Embryonic facial prominence (tissue), 1 donor: ENCODE results near the gene TM9SF1.

Experiments used
- DNase-seq: peaks from one replicate; pipeline ENCODE4 v3.0.0-alpha.2; 2016; ENCODE audit errors: extremely low spot score

Gene TM9SF1

DNA sequence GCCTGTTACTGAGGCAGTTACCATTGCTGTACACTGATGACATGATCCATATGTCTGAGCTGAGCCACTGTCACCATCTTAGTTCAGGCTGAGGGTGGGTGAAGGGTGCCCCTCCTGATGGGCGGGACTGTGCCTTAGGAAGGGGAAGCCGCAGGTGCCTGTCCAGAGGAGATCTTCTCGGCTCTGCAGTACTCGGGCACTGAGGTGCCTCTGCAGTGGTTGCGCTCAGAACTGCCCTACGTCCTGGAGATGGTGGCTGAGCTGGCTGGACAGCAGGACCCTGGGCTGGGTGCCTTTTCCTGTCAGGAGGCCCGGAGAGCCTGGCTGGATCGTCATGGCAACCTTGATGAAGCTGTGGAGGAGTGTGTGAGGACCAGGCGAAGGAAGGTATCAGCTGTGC lies 44.2 kb downstream of the TM9SF1 start:
- DNase-seq: no peak

GRCh38 chr14:24150567-24150966 lies 44.7 kb downstream of the TM9SF1 start:
- DNase-seq: no peak

DNA sequence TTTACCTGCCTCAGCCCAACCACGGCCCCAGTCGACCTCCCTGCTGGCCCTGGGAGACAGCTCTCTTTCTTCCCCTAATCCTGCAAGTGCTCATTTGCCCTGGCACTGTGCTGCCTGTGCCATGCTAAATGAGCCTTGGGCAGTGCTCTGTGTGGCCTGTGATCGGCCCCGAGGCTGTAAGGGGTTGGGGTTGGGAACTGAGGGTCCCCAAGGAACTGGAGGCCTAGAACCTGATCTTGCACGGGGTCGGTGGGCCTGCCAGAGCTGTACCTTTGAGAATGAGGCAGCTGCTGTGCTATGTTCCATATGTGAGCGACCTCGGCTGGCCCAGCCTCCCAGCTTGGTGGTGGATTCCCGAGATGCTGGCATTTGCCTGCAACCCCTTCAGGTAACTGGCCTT lies 45.2 kb downstream of the TM9SF1 start:
- DNase-seq: no peak

GRCh38 chr14:24149302-24149969 lies 45.8 kb downstream of the TM9SF1 start:
- DNase-seq: no peak

- DNase-seq: no peak
Measured at GRCh38 chr14:24147761-24148428, 47.3 kb downstream of the TM9SF1 start.

GRCh38 chr14:24146978-24147760 lies 48.1 kb downstream of the TM9SF1 start, which contains the start of gene RNF31:
TSS of gene RNF31 (plus strand) at chr14:24147498. CDS start at chr14:24147699, 201 bp downstream.
- peak; percentile 94 for DNase-seq

GRCh38 chr14:24146453-24146977 lies 48.7 kb downstream of the TM9SF1 start, which contains the start of gene PSME2:
TSS of gene PSME2 (minus strand) at chr14:24146610. CDS start at chr14:24146581, 29 bp downstream.
- DNase-seq: peak; percentile 82

- no peak for DNase-seq
Measured at GRCh38 chr14:24145690-24146452, 49.4 kb downstream of the TM9SF1 start.

GRCh38 chr14:24145219-24145618 lies 50.0 kb downstream of the TM9SF1 start:
- DNase-seq: no peak

DNA sequence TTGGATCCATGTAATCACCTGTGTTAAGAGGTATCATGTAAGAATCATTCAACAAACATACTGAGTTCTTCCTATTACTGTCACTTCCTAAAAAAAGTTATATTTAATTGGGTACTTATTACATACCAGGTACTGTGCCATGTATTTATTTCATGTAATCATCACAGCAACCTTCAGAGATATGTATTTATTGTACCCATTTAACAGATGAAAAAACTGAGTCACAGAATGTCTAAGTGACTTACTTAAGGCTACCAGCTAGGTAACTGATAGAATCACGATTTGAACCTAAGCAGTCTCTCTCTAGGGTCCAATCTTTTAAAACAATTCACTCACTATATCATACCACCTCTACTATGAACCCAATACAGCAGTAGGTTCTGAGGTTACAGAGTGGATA lies 50.8 kb downstream of the TM9SF1 start:
- DNase-seq: no peak

- DNase-seq: no peak
Measured at GRCh38 chr14:24143511-24143910, 51.7 kb downstream of the TM9SF1 start.

DNA sequence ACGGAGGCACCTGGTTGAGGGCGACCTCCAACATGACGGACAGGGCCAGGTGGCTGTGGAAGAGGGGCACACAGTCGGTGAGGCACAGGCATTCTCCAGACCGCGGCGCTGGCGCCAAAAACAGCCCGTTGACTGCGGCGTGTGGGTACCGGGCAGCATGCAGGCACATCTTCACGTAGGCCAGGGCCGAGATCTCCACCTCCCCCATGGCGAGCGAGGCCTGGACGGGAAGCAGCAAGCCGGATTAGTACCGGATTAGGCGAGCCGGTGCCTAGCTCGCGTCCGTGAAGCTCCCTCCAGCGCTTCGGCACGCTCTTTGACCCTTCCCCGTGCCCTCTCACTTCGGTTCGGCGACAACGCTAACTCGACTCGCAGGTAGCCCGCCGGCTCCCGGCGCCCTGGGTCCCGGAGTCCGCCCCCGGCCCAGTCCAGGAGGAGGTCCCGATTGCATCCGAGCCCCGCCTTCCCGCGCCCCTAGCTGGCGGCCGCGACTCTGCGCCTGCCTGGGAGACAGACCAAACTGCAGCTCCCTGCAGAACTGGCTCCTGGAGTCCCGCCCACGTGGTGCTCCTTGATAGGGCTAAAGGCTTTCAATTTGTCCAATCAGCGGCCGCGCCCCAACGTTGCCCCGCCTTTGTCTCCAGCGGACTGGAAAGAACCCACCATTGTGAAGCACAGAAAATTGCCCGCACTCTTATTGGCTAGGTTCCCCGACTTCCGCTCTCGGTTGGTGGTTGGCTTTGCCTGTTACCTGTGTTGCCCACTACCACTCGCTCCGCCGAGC lies 54.0 kb downstream of the TM9SF1 start, which contains the start of gene EMC9:
Gene EMC9 (minus strand): TSS at position 495 of the 784 bp plus-strand sequence. CDS start 287 bp downstream, at position 208.
- DNase-seq: peak; percentile 97

DNA sequence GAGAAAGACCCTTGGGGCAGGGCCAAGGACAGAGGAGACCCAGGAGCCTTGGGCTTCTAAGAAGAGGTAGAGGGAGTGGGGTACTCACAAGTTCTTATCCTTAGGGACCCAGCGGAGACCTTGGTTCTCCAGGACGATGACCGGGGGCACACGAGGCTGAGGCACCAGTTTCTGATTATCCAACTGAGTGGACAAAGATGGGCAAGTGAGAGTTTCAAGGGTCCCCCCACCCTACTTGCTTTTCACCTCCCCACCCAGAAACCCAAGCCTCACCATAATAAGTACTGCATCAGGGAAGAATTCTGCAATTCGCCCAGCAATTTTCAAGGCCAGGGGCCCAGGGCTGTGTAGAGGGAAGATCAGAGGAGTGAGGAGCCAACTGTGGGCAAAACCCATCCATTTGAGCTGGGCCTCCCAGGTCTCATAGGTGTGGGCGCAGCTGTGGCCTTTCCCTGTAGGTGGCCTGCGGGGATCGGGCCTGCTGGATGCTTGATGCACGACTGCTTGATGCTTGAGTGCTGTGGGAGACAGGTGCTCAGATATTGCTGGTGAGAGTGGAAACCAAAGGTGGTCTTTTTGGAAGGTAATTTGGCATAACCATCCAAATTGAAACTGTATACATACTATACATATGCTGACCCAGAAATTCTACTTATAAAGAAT lies 55.8 kb downstream of the TM9SF1 start:
- no peak for DNase-seq
